GM18505 (cell line): ENCODE results near the gene CHST15.

Experiments used
- ATAC-seq: cut with Tn5 transposase; IDR thresholded peaks from one replicate; pipeline ENCODE4 v1.9.1; 2021; ENCODE audit not compliant: unreplicated experiment
- POLR2A ChIP-seq: IDR thresholded peaks from 4 replicates; pipeline ENCODE4 v1.6.1; 2011; ENCODE audit warnings: borderline replicate concordance; ENCODE audit not compliant: insufficient read depth, insufficient read length; ENCODE audit errors: extremely low read depth

The CHST15 gene

DNA sequence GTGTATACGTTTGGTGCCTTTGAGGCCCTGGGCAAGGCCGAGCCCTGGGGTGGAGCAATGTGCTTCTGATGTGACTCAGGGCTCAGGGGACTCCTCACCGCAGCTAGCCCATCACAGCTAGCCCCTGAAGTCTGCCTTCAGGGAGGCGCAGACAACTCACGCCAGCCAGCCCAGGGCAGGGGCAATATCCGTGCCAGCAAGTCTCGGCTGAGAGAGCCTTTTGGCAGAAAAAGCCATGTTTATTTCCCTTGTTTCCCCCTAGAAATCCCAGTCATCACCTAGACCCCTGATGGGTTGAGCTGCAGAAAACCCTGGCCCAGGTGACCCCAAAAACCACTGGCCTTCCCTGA, 90.4 kb downstream of the CHST15 start:
- no peak for TF ChIP-seq POLR2A
- no peak for ATAC-seq

DNA sequence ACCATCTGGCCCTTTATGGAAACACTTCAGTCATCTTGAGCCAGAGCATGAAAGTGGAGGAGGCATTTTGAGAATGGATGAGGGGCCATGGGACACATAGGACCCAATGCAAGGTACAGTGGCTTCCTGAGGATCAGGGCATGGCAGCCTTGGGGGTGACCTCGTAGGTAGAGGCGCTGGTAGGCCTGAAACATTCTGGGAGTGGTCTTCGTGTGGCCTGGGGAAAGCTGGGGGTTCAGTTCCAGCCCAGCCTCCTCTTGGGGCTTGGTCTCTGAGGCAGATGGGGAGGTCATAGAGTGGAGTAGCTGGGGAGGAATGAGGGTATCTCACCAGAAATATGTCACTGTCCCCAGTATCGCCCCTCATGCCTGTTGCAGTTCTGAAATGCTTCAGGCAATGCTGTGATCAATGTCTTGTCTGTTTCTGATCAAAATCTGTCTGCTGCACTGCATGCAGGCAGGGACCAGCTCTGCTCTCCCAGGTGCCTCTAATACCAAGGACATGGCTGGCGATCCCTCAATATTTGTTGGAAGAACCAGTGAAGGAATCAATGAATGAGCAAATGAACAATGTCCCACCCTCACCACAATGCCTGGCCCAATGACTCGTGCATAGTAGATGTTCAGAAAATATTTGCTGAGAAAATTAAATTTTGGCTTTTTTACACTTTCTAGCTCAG, 90.9 kb downstream of the CHST15 start:
- no peak for ATAC-seq
- TF ChIP-seq POLR2A: no peak

DNA sequence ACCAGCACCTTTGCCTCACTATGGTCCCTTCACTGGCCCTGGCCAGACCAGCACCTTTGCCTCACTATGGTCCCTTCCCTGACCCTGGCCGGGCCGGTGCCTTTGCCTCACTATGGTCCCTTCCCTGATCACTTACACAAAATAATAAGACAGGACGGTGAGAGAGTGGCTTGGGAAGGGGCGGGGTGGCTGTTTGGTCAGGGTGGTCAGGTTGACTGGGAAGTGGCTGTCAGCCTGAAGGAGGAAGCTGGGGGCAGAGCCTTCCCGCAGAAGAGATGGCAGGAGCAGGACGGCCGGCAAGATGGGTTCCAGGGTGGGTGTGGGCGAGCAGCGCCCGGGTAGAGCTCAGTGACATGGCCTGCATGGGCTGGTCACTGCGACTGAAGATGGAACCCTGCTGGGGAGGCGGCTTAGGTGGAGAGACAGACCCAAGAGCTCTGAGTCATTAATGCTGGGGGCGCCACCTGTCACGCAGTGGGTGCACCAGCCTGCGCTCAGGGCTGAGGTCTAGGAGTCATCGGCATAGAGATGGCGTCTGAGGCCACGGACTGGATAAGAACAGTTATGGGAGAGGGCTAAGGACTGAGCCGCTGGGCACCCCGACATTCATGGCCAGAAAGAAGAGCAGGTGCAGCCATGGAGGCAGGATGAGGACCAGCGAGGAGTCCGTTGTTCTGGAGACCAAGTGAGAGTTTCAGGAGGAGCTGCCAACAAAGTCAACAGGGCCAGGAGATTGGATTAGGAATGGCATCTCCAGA, 91.8 kb downstream of the CHST15 start:
- TF ChIP-seq POLR2A: no peak
- ATAC-seq: no peak

DNA sequence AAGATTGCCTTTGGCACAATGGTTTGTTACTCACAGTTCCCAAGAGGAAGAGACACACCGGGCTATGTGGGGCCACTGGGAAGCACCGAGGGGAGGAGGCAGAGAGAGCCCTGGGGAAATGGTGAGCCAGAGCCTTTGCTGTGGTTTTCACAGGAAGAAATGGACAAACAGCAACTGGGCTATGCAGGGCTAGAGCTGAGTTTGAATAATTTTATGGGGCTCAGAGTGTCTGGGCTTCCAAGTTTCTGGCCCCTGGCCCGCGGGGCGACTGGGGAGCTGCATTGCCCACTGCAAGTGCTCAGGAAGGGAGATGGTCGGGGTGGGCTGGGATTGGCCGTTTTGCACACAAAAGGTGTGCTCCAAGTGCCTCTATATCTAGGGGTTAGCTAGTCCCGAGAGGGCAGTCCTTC, 92.6 kb downstream of the CHST15 start:
- ATAC-seq: no peak
- no peak for TF ChIP-seq POLR2A

DNA sequence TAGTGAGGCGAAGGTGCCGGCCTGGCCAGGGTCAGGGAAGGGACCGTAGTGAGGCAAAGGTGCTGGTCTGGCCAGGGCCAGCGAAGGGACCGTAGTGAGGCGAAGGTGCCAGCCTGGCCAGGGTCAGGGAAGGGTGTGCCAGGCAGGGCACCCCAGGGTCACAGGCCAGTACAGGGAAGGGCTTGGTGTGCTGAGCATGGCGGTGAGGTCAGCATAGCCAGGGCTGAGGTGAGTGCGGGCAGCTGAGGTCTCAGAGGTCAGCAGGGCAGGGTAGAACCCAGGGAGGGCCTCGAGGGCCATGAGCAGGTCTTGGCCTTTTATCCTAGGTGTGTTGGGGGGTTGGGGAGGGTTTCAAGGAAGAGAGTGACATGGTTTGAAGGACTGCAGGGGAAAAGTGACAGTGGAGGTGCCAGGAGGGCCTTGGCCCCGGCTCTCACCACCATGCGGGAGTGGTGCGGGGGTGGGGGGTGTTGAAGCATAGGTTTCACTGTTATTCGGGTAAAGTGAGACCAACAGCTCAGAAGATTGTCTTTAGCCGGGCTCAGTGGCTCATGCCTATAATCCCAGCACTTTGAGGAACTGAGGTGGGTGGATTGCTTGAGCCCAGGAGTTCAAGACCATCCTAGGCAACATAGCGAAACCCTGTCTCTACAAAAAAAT, 93.3 kb downstream of the CHST15 start:
- no peak for TF ChIP-seq POLR2A
- ATAC-seq: no peak

DNA sequence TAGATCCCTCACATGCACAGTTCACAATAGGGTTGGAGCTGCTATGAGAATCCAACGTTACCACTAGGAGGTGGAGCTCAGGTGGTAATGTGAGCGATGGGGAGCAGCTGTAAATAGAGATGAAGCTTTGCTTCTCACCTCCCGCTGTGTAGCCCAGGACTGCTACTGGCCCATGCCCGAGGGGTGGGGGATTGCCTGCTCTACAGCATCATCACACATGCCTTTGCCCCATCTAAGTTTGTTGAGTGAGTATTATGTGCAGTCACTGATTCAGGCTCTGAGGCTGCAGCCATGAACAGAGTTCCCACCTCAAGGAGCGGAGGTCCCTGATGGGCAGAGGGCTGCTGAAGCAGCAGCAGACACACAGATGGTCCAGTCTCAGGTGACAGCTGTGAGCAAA, 94.1 kb downstream of the CHST15 start:
- no peak for TF ChIP-seq POLR2A
- no peak for ATAC-seq

DNA sequence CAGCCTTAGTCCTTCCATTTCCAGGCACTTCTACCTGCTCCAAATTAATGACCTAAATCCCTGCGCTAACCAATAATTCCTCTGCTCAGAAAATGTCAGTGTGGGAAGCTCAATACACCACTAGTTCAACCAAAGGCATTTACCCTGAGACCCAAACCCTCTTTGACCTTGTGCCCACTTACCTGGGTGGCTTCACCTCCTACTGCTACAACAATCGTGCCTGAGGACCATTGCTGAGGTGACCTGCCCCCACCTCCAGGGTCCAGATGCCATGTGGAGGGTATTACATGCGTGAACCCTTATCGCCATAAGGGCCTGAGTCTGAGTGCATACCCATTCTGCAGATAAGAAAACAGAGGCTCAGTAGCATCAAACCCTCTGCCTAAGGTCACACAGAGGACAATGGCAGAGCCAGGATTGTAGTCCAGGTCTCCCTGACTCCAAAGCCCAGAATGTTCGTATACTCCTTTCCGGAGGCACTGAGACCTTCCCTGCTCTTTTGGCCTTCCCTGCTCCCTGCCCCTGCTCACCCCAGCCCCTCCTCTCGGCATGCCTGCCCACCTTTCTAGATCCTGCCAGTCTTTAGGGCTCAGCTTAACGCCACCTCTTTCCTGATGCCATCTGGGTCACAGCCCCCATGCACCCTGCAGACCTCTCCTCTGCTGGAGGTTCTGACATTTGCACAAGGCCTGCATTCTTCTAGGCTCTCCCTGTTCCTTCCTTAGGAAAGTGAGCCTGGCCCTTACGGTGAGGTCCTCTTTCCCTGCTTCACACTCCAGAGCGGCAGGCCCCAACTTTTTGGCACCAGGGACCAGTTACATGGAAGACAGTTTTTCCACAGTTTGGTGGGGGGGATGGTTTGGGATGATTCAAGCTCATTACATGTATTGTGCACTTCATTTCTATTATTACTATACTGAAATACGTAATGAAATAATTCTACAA, 94.9 kb downstream of the CHST15 start:
- ATAC-seq: no peak

DNA sequence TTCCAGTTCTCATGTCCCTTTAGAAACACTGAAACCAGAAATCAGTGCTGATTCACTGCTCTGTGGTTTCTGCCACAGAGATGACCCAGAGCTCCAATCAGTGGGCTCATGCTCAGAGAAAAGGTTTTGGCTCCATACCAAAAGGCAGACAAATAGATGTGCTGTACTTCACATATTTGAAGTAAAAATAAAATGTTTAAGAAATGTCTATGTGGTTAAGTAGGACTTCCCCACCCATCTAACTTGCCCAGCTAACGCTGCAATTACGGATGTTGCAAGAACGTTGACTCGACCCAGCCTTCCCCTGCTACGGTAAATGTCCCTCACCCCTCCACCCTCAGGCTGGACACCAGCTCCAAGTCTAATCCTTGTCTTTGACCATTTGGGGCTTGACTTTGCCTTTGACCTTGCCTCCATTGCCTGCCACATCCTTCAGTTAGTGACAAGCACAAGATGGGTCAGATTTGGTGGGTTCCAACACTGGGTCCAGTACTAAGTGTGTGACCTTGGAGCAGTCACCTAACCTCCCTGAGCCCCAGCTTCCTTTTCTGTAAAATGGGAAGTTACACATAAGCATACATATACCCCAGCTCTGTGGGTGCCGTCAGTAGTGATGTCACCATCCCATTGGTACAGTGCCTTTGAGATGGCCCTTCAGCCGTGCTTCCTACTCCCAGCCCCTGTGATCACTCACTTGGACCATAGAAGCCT, 95.8 kb downstream of the CHST15 start:
- no peak for ATAC-seq
- no peak for TF ChIP-seq POLR2A

More for the DNA sequence above, 94.9 kb downstream of the CHST15 start:
- TF ChIP-seq POLR2A: no peak

DNA sequence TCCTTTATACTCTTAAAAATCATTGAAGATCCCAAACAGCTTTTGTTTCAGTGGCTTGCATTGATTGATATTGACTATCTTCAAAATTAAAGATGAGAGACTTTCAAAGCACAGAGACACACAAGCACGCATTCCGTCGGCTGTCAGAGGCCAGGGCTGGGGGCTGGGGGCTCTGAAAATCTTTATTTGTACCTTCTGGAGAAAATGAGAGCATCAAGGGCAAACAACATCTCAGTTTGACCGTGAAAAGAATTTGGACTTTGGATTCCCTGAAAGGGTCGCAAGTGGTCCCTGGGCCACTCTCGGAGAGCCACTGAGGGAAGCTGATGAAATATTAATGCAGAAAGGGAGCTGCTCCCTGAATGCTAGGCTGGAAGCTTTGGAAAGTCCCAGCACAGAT, 96.4 kb downstream of the CHST15 start:
- no peak for ATAC-seq
- TF ChIP-seq POLR2A: no peak

DNA sequence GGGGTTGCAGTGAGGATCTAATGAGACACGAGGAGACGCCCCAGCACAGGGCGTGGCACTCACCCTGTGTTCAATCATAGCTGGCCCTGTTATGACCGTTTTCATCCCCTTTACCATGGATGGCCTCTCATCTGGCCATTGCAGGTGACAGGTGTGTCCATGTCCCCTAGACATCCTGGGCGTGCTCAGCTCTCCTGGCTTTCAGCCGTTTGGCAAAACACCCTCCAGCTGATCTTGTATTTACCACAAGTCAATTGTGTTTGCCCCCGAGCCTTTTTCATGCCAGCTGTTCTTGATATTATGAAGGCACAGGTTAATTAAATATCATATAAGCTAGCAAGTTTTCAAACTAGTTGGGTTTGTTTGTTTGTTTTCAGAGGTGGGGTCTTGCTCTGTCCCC, 97.1 kb downstream of the CHST15 start:
- ATAC-seq: no peak
- TF ChIP-seq POLR2A: no peak

DNA sequence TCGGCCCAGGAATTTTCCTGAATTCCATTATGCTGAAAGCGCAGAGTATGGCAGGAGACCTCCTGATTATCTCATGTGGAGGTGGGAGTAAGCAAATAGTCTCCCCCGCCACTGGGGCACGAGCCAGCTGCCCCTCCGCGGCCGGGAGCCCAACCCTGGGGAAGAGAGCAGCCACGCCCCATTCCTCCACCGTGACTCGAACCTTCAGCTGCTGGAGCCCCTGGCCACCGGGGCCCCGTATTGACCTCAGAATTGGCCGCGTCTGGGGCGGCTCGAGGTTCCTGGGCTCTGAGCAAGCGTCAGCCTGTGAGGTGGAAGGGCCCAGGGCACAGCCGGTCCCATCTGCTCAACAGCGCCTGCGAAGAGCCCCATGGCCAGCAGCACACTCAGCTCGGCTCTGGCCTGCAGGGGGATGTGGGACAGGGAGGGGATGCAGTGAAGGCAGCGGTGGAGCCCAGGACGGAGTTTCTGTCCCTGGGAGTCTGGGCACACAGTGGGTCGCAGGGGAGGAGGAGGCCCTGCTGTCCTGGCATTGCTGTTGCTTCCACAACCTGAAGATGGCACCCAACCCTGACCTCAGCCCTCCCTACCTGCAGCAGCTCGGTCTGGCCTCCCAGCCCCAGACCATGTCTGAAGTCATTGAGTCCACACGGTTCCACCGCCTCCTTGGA, 97.8 kb downstream of the CHST15 start:
- no peak for TF ChIP-seq POLR2A
- no peak for ATAC-seq

DNA sequence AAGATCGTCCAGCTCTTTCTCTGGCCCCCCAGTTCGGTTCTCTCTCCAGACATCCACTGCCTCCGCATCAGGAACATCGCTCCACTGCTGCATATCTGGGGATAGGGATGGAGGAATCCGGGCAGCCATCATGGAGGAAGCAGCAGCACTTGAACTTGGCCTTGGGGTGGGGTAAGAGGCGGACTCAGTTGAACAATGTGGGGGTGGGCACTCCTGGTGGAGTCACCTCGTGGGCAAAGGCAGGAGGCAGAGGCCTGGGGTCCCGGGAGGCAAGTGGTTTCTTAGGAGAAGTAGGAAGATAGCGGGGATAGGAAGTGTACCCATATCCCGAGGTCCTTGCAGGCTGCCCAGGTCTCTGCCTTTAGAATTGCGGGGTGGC, 98.3 kb downstream of the CHST15 start:
- no peak for ATAC-seq
- no peak for TF ChIP-seq POLR2A
